Activated CD4-positive, alpha-beta T cell treated with anti-CD3 and anti-CD28 coated beads, Interleukin-2, Interleukin-6, amounts not matched to agents 100 ng/mL and 50 ng/mL, durations not matched to agents 16 hours and 8 hours (primary cell): ENCODE results near the gene GPR152.
"Not testable (repeated sequence)": the region's sequence is repeated elsewhere in the genome, so short reads cannot be mapped to it uniquely, and the experiment has no call there.

ENCODE experiments used
- DNase-seq: peaks from one replicate; pipeline ENCODE4 v3.0.0-alpha.2; 2020

GPR152 gene

GRCh38 chr11:67438158-67438902 lies 14.2 kb downstream of the GPR152 start:
- peak; percentile 91 for DNase-seq

- no peak for DNase-seq
Measured at GRCh38 chr11:67437809-67438157, 14.7 kb downstream of the GPR152 start.

DNA sequence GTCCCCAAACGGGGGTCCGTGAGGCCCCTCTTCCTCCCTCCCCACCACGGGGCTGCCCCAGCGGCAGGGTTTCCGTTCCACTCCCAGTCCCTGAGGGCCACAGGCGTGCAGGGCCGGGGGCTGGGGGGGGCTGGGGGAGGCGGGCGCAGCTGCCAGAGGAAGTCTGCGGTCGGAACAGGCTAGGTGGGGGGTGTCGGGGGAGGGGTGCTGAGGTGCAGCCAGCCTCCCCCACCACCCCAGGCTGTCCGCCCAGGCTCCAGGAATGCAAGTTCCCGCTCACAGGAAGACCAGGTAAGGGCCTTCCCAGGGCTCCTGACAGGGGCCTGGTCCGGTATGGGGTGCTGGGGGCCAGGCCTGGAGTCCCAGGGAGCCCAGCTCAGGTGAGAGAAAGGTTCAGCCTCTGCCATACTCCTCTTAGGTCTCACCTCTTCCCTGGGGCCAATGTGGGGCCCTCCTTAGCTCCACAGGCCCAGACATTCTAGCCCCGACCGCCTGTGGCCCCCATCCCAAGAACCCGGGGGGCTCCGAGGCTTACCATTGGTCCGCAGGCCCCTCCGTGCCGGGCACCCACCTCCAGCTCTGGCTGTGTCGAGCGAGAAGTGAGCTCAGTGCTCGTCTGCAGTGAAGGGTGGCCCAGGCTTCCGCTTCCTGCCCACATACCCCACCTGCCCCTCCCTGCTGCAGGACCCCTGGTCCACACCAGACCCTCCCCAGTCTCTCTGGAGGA lies 15.3 kb downstream of the GPR152 start, which contains the start of gene PTPRCAP:
Gene PTPRCAP, minus strand, starts transcription at position 601 of the 727 bp plus-strand sequence. Its CDS starts 63 bp downstream, at position 538.
- peak; percentile 84 for DNase-seq

GRCh38 chr11:67436459-67437081 lies 16.0 kb downstream of the GPR152 start:
- peak; percentile 91 for DNase-seq

DNA sequence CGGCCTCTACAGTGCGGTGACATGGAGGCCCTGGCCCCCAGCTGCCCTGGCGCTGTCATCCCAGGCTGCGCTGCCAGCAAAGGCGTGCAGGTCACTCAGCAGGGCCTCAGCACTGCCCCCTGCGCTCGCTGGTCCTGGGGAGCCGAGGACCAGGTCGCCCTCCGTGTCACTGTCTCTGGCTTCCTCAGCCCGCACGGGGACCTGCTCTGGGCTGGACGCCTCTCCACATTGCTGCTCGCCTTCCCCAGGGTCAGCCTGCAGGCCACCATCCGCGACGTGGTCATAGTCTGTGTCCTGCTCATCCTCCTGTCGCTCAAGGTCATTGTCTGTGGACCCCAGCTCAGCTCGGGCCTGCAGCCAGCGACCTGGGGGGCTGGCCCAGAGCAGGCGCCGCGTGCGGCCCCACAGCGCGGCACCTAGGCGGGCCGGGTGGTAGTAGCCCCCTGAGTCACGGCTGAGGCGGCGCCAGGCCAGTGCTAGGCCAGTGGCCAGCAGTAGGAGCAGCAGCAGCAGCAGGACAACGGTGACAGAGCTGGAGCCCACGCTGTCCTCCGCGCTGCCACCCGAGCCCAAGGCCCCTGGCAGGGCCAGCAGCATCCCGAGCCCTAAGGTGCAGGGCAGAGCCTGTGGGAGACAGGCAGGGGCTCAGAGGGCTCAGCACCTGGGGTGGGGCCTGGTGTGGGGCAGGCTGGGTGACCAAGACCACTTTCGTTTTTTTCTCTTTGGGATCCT lies 16.6 kb downstream of the GPR152 start:
- no peak for DNase-seq

- DNase-seq = peak; percentile 47
Measured at GRCh38 chr11:67435031-67435726, 17.4 kb downstream of the GPR152 start.

- peak; percentile 55 for DNase-seq
Measured at GRCh38 chr11:67434395-67434881, 18.1 kb downstream of the GPR152 start.

- DNase-seq = peak; percentile 38
Measured at GRCh38 chr11:67433536-67434394, 18.8 kb downstream of the GPR152 start.

DNA sequence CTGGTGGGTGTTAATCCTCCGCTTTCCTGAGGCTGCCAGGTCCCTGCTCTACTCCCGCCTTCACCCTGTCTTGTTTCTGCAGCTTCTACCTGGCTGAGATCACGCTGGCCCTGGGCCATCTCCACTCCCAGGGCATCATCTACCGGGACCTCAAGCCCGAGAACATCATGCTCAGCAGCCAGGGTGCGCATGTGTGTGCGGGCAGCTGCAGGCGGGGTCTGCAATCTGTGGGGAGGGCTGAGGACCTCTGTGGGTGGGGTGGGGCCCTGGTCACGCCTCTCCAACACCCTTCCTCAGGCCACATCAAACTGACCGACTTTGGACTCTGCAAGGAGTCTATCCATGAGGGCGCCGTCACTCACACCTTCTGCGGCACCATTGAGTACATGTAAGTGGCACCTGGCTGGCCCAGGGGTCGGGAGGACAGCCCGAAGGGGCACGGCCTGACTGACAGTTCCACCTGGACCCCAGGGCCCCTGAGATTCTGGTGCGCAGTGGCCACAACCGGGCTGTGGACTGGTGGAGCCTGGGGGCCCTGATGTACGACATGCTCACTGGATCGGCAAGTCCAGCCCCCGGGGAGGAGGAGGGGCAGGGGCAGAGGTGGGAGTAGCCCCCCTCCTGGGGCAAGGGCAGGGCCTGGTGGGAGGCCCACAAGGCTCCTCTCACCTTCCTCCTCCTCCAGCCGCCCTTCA lies 19.7 kb downstream of the GPR152 start:
- no peak for DNase-seq

GRCh38 chr11:67431346-67432249 lies 20.9 kb downstream of the GPR152 start:
- no peak for DNase-seq

- no peak for DNase-seq
Measured at GRCh38 chr11:67429722-67430121, 22.8 kb downstream of the GPR152 start.

DNA sequence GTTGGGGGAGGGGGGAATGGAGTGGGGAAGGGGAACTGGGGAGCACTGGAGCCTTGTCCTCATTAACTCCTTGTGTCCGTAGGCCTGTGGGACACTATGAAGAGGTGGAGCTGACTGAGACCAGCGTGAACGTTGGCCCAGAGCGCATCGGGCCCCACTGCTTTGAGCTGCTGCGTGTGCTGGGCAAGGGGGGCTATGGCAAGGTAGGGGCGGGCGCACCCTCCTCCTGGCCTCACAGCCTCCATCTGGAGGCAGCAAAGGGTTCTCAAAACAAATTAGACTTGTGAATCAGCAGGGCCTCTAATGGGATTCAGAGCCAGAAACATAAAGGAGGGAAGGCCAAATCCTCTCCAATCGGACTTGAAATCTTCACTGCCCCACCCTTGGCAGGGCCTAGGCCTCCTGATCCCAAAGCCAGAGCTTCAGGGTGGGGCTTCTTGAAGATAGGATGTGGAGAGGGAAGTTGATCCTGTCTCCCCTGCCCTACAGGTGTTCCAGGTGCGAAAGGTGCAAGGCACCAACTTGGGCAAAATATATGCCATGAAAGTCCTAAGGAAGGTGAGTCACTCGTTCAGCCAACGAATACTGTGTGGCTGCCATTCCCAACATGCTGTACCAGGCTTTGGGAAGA lies 23.4 kb downstream of the GPR152 start:
- no peak for DNase-seq

GRCh38 chr11:67428052-67429001 lies 24.2 kb downstream of the GPR152 start, which contains the start of gene RPS6KB2:
Gene RPS6KB2, plus strand, starts transcription at chr11:67428494. Its CDS starts 52 bp downstream, at chr11:67428546.
- DNase-seq = peak; percentile 99

GRCh38 chr11:67427364-67427859 lies 25.1 kb downstream of the GPR152 start:
- not testable (repeated sequence) for DNase-seq

GRCh38 chr11:67423891-67424613 lies 28.5 kb downstream of the GPR152 start:
- DNase-seq = no peak

DNA sequence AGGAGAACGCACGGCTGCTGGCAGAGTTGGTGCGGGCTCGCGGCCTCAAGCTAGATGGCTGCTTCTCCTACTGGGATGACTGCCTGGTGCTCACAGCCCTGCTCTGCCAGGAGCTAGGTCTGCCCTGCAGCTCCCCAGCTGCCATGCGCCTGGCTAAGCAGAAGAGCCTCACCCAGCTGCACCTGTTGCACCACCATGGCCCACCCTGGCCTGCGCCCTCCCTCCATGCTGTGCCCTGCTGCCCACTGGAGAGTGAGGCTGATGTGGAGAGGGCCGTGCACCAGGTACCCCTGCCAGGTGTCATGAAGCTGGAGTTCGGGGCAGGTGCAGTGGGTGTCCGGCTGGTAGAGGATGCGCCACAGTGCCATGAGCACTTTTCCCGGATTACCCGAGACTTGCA lies 29.1 kb downstream of the GPR152 start:
- no peak for DNase-seq

DNA sequence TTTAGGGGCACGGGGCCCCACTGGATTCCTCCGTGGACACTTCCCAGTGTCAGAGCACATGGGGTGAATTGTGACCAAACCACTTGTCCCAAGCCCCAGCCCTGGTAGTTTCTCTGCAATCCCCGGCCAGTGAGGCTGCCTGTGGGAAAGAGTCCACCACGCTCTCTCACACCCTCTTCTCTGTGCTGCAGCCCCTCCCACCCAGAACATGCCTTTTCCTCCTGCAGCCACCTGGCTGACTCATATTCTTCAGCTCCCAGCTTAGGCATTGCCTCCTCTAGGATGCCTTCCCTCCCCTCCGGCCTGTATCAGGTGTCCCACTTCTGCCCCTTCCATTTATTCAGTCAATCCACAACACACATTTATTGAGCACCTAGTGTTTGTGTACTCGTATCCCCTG lies 29.6 kb downstream of the GPR152 start:
- DNase-seq = no peak
